ENCODE measurements around the gene ZNF592.

GRCh38 chr15:84791763-84792162 is 43.4 kb downstream of the ZNF592 start:
- TF ChIP-seq CTCF (optimal IDR thresholded peaks at IDR 0.05 in 1 of 3, IDR thresholded peaks at IDR 0.05 in 1 of 3, conservative IDR thresholded peaks at IDR 0.05 in 1 of 3; ENCODE audit: extremely low read depth in 1 of 3, insufficient read depth in 2 of 3, low read length in 3 of 3) (no peak), EZH2 (IDR thresholded peaks at IDR 0.05; ENCODE audit: low read length) (no peak)

All from keratinocyte (primary cell).